ENCODE results near the gene TMEM212. TPM values are rescaled to one million over a fixed set of nuclear protein-coding genes. Genes with fewer than 3 reads are reported as not detected.

The TMEM212 gene
- total and polyA plus RNA-seq, 2 of the 13 experiments (the other 11 are each of a cell fraction or from before 2014, with no cell fraction given), result not detected

DNA sequence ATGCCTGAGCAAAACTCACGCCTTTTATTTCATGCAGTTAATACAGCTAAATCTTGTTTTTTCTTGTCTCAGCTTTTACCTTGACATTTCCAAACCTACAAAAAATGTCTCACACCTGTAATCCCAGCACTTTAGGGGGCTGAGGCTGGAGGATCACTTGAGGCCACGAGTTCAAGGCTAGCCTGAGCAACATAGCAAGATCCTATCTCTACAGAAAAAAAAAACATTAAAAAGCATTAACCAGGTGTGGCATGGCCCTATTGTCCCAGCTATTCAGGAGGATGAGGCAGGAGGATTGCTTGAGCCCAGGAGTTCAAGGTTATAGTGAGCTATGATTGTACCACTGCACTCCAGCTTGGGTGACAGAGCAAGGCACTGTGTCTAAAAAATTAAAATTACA is 3.9 kb upstream of the TMEM212 start (continued):
- TF ChIP-seq SOX13 (IDR thresholded peaks at IDR 0.05), result no peak
- peak in 1 of 2 experiments; percentile 83; a peak in 2 of 4 replicates for TF ChIP-seq SOX13 (CRISPR knock-in tag; conservative IDR thresholded peaks at IDR 0.05 in 1 of 2, IDR thresholded peaks at IDR 0.05 in 1 of 2)
- no peak for TF ChIP-seq ZNF256 (CRISPR knock-in tag; conservative IDR thresholded peaks at IDR 0.05)
- TF ChIP-seq HMG20B (CRISPR knock-in tag; conservative IDR thresholded peaks at IDR 0.05), result no peak
- TF ChIP-seq RXRB (CRISPR knock-in tag; IDR thresholded peaks at IDR 0.05; ENCODE audit: borderline replicate concordance), result peak; percentile 44; the same call in 1 of the 2 replicates
- TF ChIP-seq MZF1 (CRISPR knock-in tag; IDR thresholded peaks at IDR 0.05; ENCODE audit: borderline replicate concordance), result no peak
- 0 out of 2 replicates have a peak, but pooled peaks have one; percentile 14 for TF ChIP-seq POGZ (CRISPR knock-in tag; IDR thresholded peaks at IDR 0.05)
- TF ChIP-seq ZNF710 (CRISPR knock-in tag; IDR thresholded peaks at IDR 0.05; ENCODE audit: borderline replicate concordance), result peak; percentile 51; the same call in 1 of the 2 replicates
- no peak for TF ChIP-seq HHEX (CRISPR knock-in tag; IDR thresholded peaks at IDR 0.05)
- peak; percentile 49; the same call in 1 of the 2 replicates for TF ChIP-seq ARID5B (CRISPR knock-in tag; IDR thresholded peaks at IDR 0.05)
- no peak for TF ChIP-seq ZNF672 (CRISPR knock-in tag; IDR thresholded peaks at IDR 0.05)
- TF ChIP-seq PCBP1 (IDR thresholded peaks at IDR 0.05; ENCODE audit: borderline replicate concordance, low read depth, low read length), result no peak
- no peak for TF ChIP-seq TEAD3 (CRISPR knock-in tag; optimal IDR thresholded peaks at IDR 0.05; ENCODE audit: borderline replicate concordance)
- no peak for TF ChIP-seq ZNF24 (IDR thresholded peaks at IDR 0.05)
- TF ChIP-seq, protein P1, sequence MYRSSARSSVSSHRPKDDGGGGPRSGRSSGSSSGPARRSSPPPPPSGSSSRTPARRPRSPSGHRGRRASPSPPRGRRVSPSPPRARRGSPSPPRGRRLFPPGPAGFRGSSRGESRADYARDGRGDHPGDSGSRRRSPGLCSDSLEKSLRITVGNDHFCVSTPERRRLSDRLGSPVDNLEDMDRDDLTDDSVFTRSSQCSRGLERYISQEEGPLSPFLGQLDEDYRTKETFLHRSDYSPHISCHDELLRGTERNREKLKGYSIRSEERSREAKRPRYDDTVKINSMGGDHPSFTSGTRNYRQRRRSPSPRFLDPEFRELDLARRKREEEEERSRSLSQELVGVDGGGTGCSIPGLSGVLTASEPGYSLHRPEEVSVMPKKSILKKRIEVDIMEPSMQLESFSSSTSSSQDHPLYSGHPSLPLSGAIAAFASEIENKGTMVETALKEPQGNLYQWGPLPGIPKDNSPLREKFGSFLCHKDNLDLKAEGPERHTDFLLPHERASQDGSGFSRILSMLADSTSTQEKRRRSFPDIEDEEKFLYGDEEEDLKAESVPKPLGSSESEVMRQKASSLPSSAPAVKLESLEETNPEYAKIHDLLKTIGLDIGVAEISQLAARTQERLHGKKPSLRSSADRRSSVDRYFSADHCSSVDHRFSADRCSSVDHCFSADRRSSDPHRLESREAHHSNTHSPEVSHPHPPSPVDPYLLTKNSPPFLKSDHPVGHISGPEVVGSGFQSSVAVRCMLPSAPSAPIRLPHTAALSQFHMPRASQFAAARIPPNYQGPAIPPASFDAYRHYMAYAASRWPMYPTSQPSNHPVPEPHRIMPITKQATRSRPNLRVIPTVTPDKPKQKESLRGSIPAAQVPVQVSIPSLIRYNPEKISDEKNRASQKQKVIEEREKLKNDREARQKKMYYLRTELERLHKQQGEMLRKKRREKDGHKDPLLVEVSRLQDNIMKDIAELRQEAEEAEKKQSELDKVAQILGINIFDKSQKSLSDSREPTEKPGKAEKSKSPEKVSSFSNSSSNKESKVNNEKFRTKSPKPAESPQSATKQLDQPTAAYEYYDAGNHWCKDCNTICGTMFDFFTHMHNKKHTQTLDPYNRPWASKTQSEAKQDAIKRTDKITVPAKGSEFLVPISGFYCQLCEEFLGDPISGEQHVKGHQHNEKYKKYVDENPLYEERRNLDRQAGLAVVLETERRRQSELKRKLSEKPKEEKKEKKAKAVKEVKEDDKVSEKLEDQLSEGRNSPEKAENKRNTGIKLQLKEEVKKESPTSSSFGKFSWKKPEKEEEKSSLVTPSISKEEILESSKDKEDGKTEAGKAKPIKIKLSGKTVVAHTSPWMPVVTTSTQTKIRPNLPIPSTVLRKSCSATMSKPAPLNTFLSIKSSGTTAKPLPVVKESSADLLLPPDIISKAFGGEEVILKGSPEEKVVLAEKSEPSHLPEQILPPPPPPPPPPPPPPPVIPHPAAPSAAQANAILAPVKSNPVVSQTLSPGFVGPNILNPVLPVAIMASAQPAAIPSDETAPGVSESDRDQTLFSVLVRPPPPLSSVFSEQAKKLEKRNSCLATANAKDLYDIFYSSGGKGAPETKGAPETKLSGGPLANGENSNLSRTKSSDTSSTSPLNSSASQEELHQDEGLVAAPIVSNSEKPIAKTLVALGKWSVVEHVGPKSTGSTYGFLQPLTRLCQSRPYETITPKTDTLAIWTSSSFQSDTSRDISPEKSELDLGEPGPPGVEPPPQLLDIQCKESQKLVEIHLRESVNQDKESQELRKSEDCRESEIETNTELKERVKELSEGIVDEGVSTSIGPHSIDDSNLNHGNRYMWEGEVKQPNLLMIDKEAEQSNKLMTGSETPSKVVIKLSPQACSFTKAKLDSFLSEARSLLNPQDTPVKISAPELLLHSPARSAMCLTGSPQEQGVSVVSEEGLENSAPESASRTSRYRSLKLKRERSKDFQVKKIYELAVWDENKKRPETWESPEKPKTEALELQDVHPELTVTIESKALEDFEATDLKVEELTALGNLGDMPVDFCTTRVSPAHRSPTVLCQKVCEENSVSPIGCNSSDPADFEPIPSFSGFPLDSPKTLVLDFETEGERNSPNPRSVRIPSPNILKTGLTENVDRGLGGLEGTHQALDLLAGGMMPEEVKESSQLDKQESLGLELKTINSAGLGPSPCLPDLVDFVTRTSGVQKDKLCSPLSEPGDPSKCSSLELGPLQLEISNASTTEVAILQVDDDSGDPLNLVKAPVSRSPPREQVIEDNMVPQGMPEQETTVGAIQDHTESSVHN (CRISPR knock-in tag; IDR thresholded peaks at IDR 0.05), result no peak
- no peak for TF ChIP-seq MTA1 (CRISPR knock-in tag; IDR thresholded peaks at IDR 0.05; ENCODE audit: borderline replicate concordance)

Measured in HepG2 (cell line).